Ovary (tissue), 9 donors: ENCODE measurements around the gene CREBZF. TPM values are rescaled to one million over a fixed set of nuclear protein-coding genes. Genes with fewer than 3 reads are reported as not detected.
"Not testable (repeated sequence)": the region's sequence is repeated elsewhere in the genome, so short reads cannot be mapped to it uniquely, and the experiment has no call there.

Experiments used
- DNase-seq, 5 donors: peaks; one replicate each; pipeline ENCODE4 v3.0.0-alpha.2; 2019 to 2020
- H3K27ac ChIP-seq, 2 donors: fragments of 200-600 bp; one replicate each; pipeline versions ENCODE4 v1.5.1 to v1.8.0; 2019 to 2022
- H3K27me3 ChIP-seq: fragments of 200-600 bp; one replicate; pipeline ENCODE4 v1.8.0; 2022
- H3K36me3 ChIP-seq: fragments of 200-600 bp; sonication (generic); one replicate; pipeline ENCODE4 v1.5.1; 2019
- H3K4me1 ChIP-seq: one replicate; pipeline ENCODE4 v1.8.1; 2013; ENCODE audit warnings: mild to moderate bottlenecking, moderate library complexity; ENCODE audit not compliant: insufficient read depth
- H3K4me3 ChIP-seq: fragments of 200-600 bp; sonication (generic); one replicate; pipeline ENCODE4 v1.5.1; 2017
- H3K9me3 ChIP-seq, 2 donors: fragments of 200-600 bp in 1 of 2; sonication (generic) in 1 of 2; one replicate each; pipeline versions ENCODE4 v1.5.1 to v1.8.1; 2013 to 2019; ENCODE audit warnings: mild to moderate bottlenecking in 1 of 2, moderate library complexity in 1 of 2
- CTCF ChIP-seq, 3 donors: fragments of 450-650 bp in 2 of 3; fragments of 200-600 bp in 1 of 3; IDR thresholded peaks; one replicate each; pipeline versions ENCODE4 v1.5.1 to v1.8.0; 2016 to 2022; ENCODE audit warnings: antibody characterized with exemption in 3 of 3, mild to moderate bottlenecking in 1 of 3
- EP300 ChIP-seq: sonication (generic); formaldehyde crosslinking; IDR thresholded peaks from one replicate; pipeline ENCODE4 v1.6.1; 2017; ENCODE audit warnings: antibody characterized with exemption
- POLR2A ChIP-seq: fragments of 450-650 bp; IDR thresholded peaks from one replicate; pipeline ENCODE4 v1.6.1; 2017; ENCODE audit warnings: antibody characterized with exemption, mild to moderate bottlenecking, moderate library complexity
- WGBS, 3 donors: extraction: QIAGEN DNeasy Blood & Tissue Kit in 1 of 3; methylation state at CpG; one replicate each; pipeline versions ENCODE4 v1.1.5 to v1.1.7; 2013 to 2017; 5-methylcytosine and 5-hydroxymethylcytosine counted together
- intact Hi-C, 4 donors: fragments of 100-400 bp; cut with DNase I; formaldehyde crosslinking; loops; one replicate each; pipeline versions ENCODE4 v1.11.0 to v1.15.1; 2022 to 2023
- polyA plus RNA-seq, 2 donors: library from polyadenylated mRNA; stranded (reverse); fragments of 200-250 nt in 1 of 2; fragments of 350-450 nt in 1 of 2; fragmentation: Illumina TruSeq in 1 of 2; extraction: RNeasy Lipid Tissue Mini Kit (QIAGEN cat#74804) in 1 of 2; gene quantifications; one replicate each; pipeline ENCODE4 v1.2.3, GENCODE V29; 2013 to 2014
- total RNA-seq, 7 donors: library from RNA; depleted of rRNA in 2 of 7; stranded (reverse); fragments of >200 nt in 2 of 7; fragmentation: NEBNext Ultra II Directional in 3 of 7; extraction: Animal tissue kit (Norgen Biotek cat#: 25700) in 3 of 7; gene quantifications; one replicate each; pipeline versions ENCODE4 v1.1.0 to v1.2.4, GENCODE V29; 2016 to 2023
- donor health status: DM: no; HTN: no; CAD: no; lungs with moderate emphysema.
- donor health status: DM: no; HTN: no; CAD: no.
- donor health status: Bipolar disorder and iron deficiency.
- donor health status: DM: yes; HTN: yes; CAD: no.
- donor health status: DM: no; HTN: no; CAD: no.
- donor health status: DM: yes; HTN: yes; CAD: no.

CREBZF gene
- total and polyA plus RNA-seq, 9 donors = 36.4 to 80.8 (median 53.6) TPM

DNA sequence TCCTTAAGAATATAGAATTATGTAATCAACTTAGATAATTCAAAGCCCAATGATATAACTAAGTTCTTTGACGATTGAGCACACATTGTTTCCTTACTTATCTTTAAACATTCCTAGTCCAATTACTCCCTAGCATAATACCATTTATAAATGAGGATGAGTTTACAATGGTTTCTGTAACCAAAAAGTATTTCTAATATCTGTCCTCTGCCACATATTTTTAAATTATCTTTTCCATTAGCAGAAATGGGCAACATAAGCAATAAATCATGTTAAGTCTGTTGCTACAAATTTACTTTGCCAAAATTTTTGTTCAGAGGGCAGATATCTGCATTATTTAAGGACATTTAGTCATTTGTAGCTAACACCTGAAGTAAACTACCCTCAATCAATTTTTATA, 6.7 kb downstream of the CREBZF start:
- WGBS, 3 donors = 3 to 5% (median 5%) methylated on average over 1 of the region's 1 CpG
- Histone ChIP-seq H3K4me1 (peaks cover 2% of the 10 kb centered on the region), H3K9me3 (no peaks in the 10 kb centered on the region), H3K36me3 (no peaks in the 10 kb centered on the region), H3K27me3 (no peaks in the 10 kb centered on the region), H3K27ac (no peak overlapping the region), H3K4me3 (no peak overlapping the region)
- intact Hi-C loops = no loop called here
- TF ChIP-seq POLR2A (no peak), EP300 (no peak), CTCF (IDR thresholded peaks at IDR 0.05) (no peak)
- no peak for DNase-seq

GRCh38 chr11:85656777-85657176, 8.2 kb downstream of the CREBZF start:
- no peaks in the 10 kb centered on the region for H3K36me3 ChIP-seq
- no peak for DNase-seq
- no peaks in the 10 kb centered on the region for H3K9me3 ChIP-seq
- H3K27me3 ChIP-seq = no peaks in the 10 kb centered on the region
- no peaks in the 10 kb centered on the region for H3K4me1 ChIP-seq
- H3K4me3 ChIP-seq = no peak overlapping the region
- no peak overlapping the region for H3K27ac ChIP-seq
- intact Hi-C loops = no loop called here
- no peak for TF ChIP-seq CTCF (IDR thresholded peaks at IDR 0.05)
- TF ChIP-seq POLR2A = no peak
- TF ChIP-seq EP300 = no peak
- 80 to 89% (median 88%) methylated on average over 1 of the region's 1 CpG for WGBS, 3 donors

DNA sequence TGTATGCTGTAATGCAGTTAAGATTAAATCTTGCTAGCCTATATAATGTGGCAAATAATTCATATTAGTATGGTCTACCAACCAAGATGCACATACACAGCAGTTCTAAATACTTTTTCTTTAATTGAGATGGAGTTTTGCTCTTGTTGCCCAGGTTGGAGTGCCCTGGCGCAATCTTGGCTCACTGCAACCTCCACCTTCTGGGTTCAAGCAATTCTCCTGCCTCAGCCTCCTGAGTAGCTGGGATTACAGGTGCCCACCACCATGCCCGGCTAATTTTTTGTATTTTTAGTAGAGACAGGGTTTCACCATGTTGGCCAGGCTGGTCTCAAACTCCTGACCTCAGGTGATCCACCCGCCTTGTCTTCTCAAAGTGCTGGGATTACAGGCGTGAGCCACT, 10.6 kb downstream of the CREBZF start:
- intact Hi-C loops, H3K9me3 ChIP-seq, DNase-seq, H3K36me3 ChIP-seq, H3K4me3 ChIP-seq, H3K4me1 ChIP-seq, H3K27ac ChIP-seq, H3K27me3 ChIP-seq: not testable (repeated sequence)
- 95 to 98% (median 97%) methylated on average over 4 of the region's 4 CpGs for WGBS, 3 donors

GRCh38 chr11:85652786-85653447, 12.0 kb downstream of the CREBZF start:
- TF ChIP-seq EP300 = no peak
- TF ChIP-seq CTCF (IDR thresholded peaks at IDR 0.05) = no peak
- no peak for TF ChIP-seq POLR2A
- Histone ChIP-seq H3K36me3 (no peaks in the 10 kb centered on the region), H3K4me3 (no peak overlapping the region), H3K4me1 (peaks cover 1% of the 10 kb centered on the region), H3K27me3 (no peaks in the 10 kb centered on the region), H3K27ac (no peak overlapping the region), H3K9me3 (no peaks in the 10 kb centered on the region)
- 57 to 63% (median 61%) methylated on average over 3 of the region's 3 CpGs for WGBS, 3 donors
- DNase-seq = no peak
- intact Hi-C loops = no loop called here

GRCh38 chr11:85651118-85651517, 13.8 kb downstream of the CREBZF start:
- 18 to 50% (median 39%) methylated on average over 1 of the region's 1 CpG for WGBS, 3 donors
- Histone ChIP-seq H3K27ac (no peak overlapping the region), H3K27me3 (no peaks in the 10 kb centered on the region), H3K4me3 (no peak overlapping the region), H3K9me3 (no peaks in the 10 kb centered on the region), H3K36me3 (no peaks in the 10 kb centered on the region), H3K4me1 (peaks cover 1% of the 10 kb centered on the region)
- no peak for DNase-seq
- intact Hi-C loops = no loop called here
- no peak for TF ChIP-seq CTCF (IDR thresholded peaks at IDR 0.05)
- TF ChIP-seq POLR2A = no peak
- TF ChIP-seq EP300 = no peak
